HG02884 (cell line): ENCODE results near the gene BANF2.

ENCODE experiments used
- ATAC-seq: cut with Tn5 transposase; IDR thresholded peaks from one replicate; pipeline ENCODE4 v1.9.1; 2021; ENCODE audit warnings: mild to moderate bottlenecking, moderate library complexity; ENCODE audit not compliant: unreplicated experiment

Gene BANF2

GRCh38 chr20:17732907-17733521 is 33.2 kb downstream of the BANF2 start:
- ATAC-seq, result no peak

GRCh38 chr20:17733767-17734304 is 34.1 kb downstream of the BANF2 start:
- no peak for ATAC-seq

GRCh38 chr20:17734374-17734773 is 34.6 kb downstream of the BANF2 start:
- ATAC-seq, result no peak

GRCh38 chr20:17735206-17735804 is 35.5 kb downstream of the BANF2 start:
- ATAC-seq, result no peak

- no peak for ATAC-seq
Measured at GRCh38 chr20:17735959-17736621, 36.3 kb downstream of the BANF2 start.

- no peak for ATAC-seq
Measured at GRCh38 chr20:17738154-17738553, 38.4 kb downstream of the BANF2 start.

- no peak for ATAC-seq
Measured at GRCh38 chr20:17741220-17741619, 41.5 kb downstream of the BANF2 start.

GRCh38 chr20:17742731-17743130 is 43.0 kb downstream of the BANF2 start:
- no peak for ATAC-seq

GRCh38 chr20:17743677-17744076 is 43.9 kb downstream of the BANF2 start:
- ATAC-seq, result no peak

- ATAC-seq, result no peak
Measured at GRCh38 chr20:17747431-17747846, 47.7 kb downstream of the BANF2 start.

GRCh38 chr20:17748279-17748678 is 48.5 kb downstream of the BANF2 start:
- ATAC-seq, result no peak

GRCh38 chr20:17749626-17749977 is 49.8 kb downstream of the BANF2 start:
- ATAC-seq, result no peak

GRCh38 chr20:17749978-17750721 is 50.4 kb downstream of the BANF2 start:
- no peak for ATAC-seq

GRCh38 chr20:17750722-17751045 is 50.9 kb downstream of the BANF2 start:
- ATAC-seq, result no peak

GRCh38 chr20:17751640-17752039 is 51.9 kb downstream of the BANF2 start:
- no peak for ATAC-seq

- ATAC-seq, result no peak
Measured at GRCh38 chr20:17752459-17752858, 52.7 kb downstream of the BANF2 start.

GRCh38 chr20:17753516-17753915 is 53.8 kb downstream of the BANF2 start:
- ATAC-seq, result no peak

- ATAC-seq, result no peak
Measured at GRCh38 chr20:17756529-17756928, 56.8 kb downstream of the BANF2 start.

- ATAC-seq, result no peak
Measured at GRCh38 chr20:17757496-17757895, 57.7 kb downstream of the BANF2 start.

- no peak for ATAC-seq
Measured at GRCh38 chr20:17758010-17758409, 58.2 kb downstream of the BANF2 start.

- no peak for ATAC-seq
Measured at GRCh38 chr20:17758512-17758911, 58.7 kb downstream of the BANF2 start.

GRCh38 chr20:17759449-17759848 is 59.7 kb downstream of the BANF2 start:
- ATAC-seq, result no peak
